Uterus (tissue), 2 donors: ENCODE measurements around the gene PDIA3.

Experiments
- CTCF ChIP-seq, 4 experiments: fragments of 200-600 bp in 2 of 4; fragments of 450-650 bp in 2 of 4; sonication (generic) in 2 of 4; IDR thresholded peaks; one replicate each; pipeline ENCODE4 v1.5.1; 2016 to 2019; ENCODE audit warnings: antibody characterized with exemption in 4 of 4, mild to moderate bottlenecking in 2 of 4, moderate library complexity in 1 of 4
- POLR2A ChIP-seq, 2 donors: fragments of 450-650 bp; IDR thresholded peaks; one replicate each; pipeline ENCODE4 v1.6.1; 2016; ENCODE audit warnings: antibody characterized with exemption in 2 of 2, mild to moderate bottlenecking in 1 of 2, moderate library complexity in 1 of 2

- TF ChIP-seq CTCF (IDR thresholded peaks at IDR 0.05): peak in 1 of 4 experiments; percentile 46
- TF ChIP-seq POLR2A (IDR thresholded peaks at IDR 0.05): peak; percentile 96 to 99
These were observed at the start of gene PDIA3 for GRCh38 chr15:43746245-43746902.
